Endodermal cell (in vitro differentiated cells): ENCODE data around the gene ATP5ME. TPM values are rescaled to one million over a fixed set of nuclear protein-coding genes. Genes with fewer than 3 reads are reported as not detected.

Experiments used
- DNase-seq: peaks from one replicate; pipeline ENCODE4 v3.0.0-alpha.2; 2017
- H3K27ac ChIP-seq: 2 replicates; pipeline ENCODE4 v1.5.1; 2013; ENCODE audit warnings: mild to moderate bottlenecking, low read depth, low read length, moderate library complexity
- H3K27me3 ChIP-seq: 2 replicates; pipeline ENCODE4 v1.6.1; 2013; ENCODE audit warnings: mild to moderate bottlenecking, low read length, moderate library complexity; ENCODE audit not compliant: insufficient read depth, control insufficient read depth, poor library complexity, severe bottlenecking
- H3K36me3 ChIP-seq: 2 replicates; pipeline ENCODE4 v1.7.0; 2013; ENCODE audit warnings: mild to moderate bottlenecking, low read length, moderate library complexity; ENCODE audit not compliant: control insufficient read depth, insufficient read depth
- H3K4me1 ChIP-seq: one replicate; pipeline ENCODE4 v1.7.0; 2013; ENCODE audit warnings: low read length; ENCODE audit not compliant: control insufficient read depth, insufficient read depth
- H3K4me3 ChIP-seq: 2 replicates; pipeline ENCODE4 v1.5.1; 2013; ENCODE audit warnings: mild to moderate bottlenecking, low read length, moderate library complexity
- H3K9ac ChIP-seq: 2 replicates; pipeline ENCODE4 v1.6.1; 2013; ENCODE audit warnings: mild to moderate bottlenecking, low read length, moderate library complexity; ENCODE audit not compliant: poor library complexity, severe bottlenecking; ENCODE audit errors: extremely low read depth
- H3K9me3 ChIP-seq: 2 replicates; pipeline ENCODE4 v1.6.1; 2013; ENCODE audit warnings: mild to moderate bottlenecking, low read length, moderate library complexity; ENCODE audit not compliant: control insufficient read depth
- H3K27ac Mint-ChIP-seq: 2 replicates; pipeline ENCODE4 v1.8.0; 2020; ENCODE audit warnings: mixed read lengths
- H3K27me3 Mint-ChIP-seq: 2 replicates; pipeline ENCODE4 v1.8.0; 2021; ENCODE audit warnings: mild to moderate bottlenecking, mixed read lengths; ENCODE audit not compliant: insufficient read depth
- H3K36me3 Mint-ChIP-seq: 2 replicates; pipeline ENCODE4 v1.8.0; 2020; ENCODE audit warnings: low read depth, mixed read lengths
- H3K4me1 Mint-ChIP-seq: 2 replicates; pipeline ENCODE4 v1.8.0; 2020; ENCODE audit warnings: mixed read lengths
- H3K4me3 Mint-ChIP-seq: 2 replicates; pipeline ENCODE4 v1.8.0; 2020; ENCODE audit warnings: mild to moderate bottlenecking, moderate library complexity, mixed read lengths
- H3K9me3 Mint-ChIP-seq: 2 replicates; pipeline ENCODE4 v1.8.0; 2020; ENCODE audit warnings: mild to moderate bottlenecking, mixed read lengths
- WGBS, 2 experiments: methylation state at CpG; one replicate each; pipeline versions ENCODE4 v1.1.5 to v1.1.7; 2013; ENCODE audit warnings: missing lambda C conversion rate in 2 of 2, mixed read lengths in 1 of 2; ENCODE audit not compliant: insufficient coverage in 1 of 2, insufficient read length in 1 of 2; 5-methylcytosine and 5-hydroxymethylcytosine counted together
- total RNA-seq, 2 donors: library from RNA; stranded (reverse); fragmentation: NEBNext Ultra II Directional in 1 of 2; extraction: Animal tissue kit (Norgen Biotek cat#: 25700) in 1 of 2; gene quantifications; 2 replicates in 1 of 2; 3 replicates in 1 of 2; pipeline ENCODE4 v1.2.1, GENCODE V29; 2021
- TF ChIP-seq, protein P1 (sequence below): fragments of 200-600 bp; sonication (generic); conservative IDR thresholded peaks from 2 replicates; pipeline ENCODE4 v1.5.0; 2021; ENCODE audit warnings: antibody characterized with exemption, mild to moderate bottlenecking

The ATP5ME gene
- total RNA-seq, 2 donors from 2014 or later = 407 to 456 TPM

- no peaks in the 10 kb centered on the region for H3K4me1 Mint-ChIP-seq
- H3K9ac ChIP-seq = no peak overlapping the region
- H3K9me3 ChIP-seq = no peaks in the 10 kb centered on the region
- no peak for DNase-seq
- no peaks in the 10 kb centered on the region for H3K27me3 Mint-ChIP-seq
- H3K9me3 Mint-ChIP-seq = no peaks in the 10 kb centered on the region
- no peak overlapping the region for H3K27ac Mint-ChIP-seq
- H3K36me3 Mint-ChIP-seq = peaks cover 51% of the 10 kb centered on the region
- no peaks in the 10 kb centered on the region for H3K4me1 ChIP-seq
- no peak overlapping the region for H3K27ac ChIP-seq
- H3K27me3 ChIP-seq = no peaks in the 10 kb centered on the region
- H3K36me3 ChIP-seq = peaks cover 13% of the 10 kb centered on the region
- TF ChIP-seq, protein P1, sequence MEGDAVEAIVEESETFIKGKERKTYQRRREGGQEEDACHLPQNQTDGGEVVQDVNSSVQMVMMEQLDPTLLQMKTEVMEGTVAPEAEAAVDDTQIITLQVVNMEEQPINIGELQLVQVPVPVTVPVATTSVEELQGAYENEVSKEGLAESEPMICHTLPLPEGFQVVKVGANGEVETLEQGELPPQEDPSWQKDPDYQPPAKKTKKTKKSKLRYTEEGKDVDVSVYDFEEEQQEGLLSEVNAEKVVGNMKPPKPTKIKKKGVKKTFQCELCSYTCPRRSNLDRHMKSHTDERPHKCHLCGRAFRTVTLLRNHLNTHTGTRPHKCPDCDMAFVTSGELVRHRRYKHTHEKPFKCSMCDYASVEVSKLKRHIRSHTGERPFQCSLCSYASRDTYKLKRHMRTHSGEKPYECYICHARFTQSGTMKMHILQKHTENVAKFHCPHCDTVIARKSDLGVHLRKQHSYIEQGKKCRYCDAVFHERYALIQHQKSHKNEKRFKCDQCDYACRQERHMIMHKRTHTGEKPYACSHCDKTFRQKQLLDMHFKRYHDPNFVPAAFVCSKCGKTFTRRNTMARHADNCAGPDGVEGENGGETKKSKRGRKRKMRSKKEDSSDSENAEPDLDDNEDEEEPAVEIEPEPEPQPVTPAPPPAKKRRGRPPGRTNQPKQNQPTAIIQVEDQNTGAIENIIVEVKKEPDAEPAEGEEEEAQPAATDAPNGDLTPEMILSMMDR = no peak
- H3K4me3 ChIP-seq = no peak overlapping the region
- no peak overlapping the region for H3K4me3 Mint-ChIP-seq
- WGBS, 2 experiments = 97 to 99% methylated on average over 19 to 31 of the region's 31 CpGs
Observed at GRCh38 chr4:721261-722168, 47.4 kb upstream of the ATP5ME start.

GRCh38 chr4:720111-720860 lies 46.2 kb upstream of the ATP5ME start:
- Histone ChIP-seq H3K4me3 (no peak overlapping the region), H3K9me3 (no peaks in the 10 kb centered on the region), H3K27me3 (no peaks in the 10 kb centered on the region), H3K36me3 (peaks cover 13% of the 10 kb centered on the region), H3K4me1 (no peaks in the 10 kb centered on the region), H3K27ac (no peak overlapping the region), H3K9ac (no peak overlapping the region)
- H3K27ac Mint-ChIP-seq = no peak overlapping the region
- TF ChIP-seq, protein P1 = no peak
- no peaks in the 10 kb centered on the region for H3K9me3 Mint-ChIP-seq
- no peak for DNase-seq
- no peaks in the 10 kb centered on the region for H3K27me3 Mint-ChIP-seq
- H3K4me3 Mint-ChIP-seq = no peak overlapping the region
- H3K36me3 Mint-ChIP-seq = peaks cover 51% of the 10 kb centered on the region
- H3K4me1 Mint-ChIP-seq = no peaks in the 10 kb centered on the region
- WGBS, 2 experiments = 95 to 97% methylated on average over 59 of the region's 59 CpGs

GRCh38 chr4:718460-718859 lies 44.4 kb upstream of the ATP5ME start:
- H3K4me3 Mint-ChIP-seq = no peak overlapping the region
- no peaks in the 10 kb centered on the region for H3K9me3 ChIP-seq
- no peaks in the 10 kb centered on the region for H3K4me1 Mint-ChIP-seq
- DNase-seq = no peak
- TF ChIP-seq, protein P1 = no peak
- WGBS, 2 experiments = 93 to 98% methylated on average over 5 to 8 of the region's 8 CpGs
- no peaks in the 10 kb centered on the region for H3K27me3 ChIP-seq
- H3K4me1 ChIP-seq = no peaks in the 10 kb centered on the region
- H3K36me3 ChIP-seq = peaks cover 22% of the 10 kb centered on the region
- no peak overlapping the region for H3K9ac ChIP-seq
- H3K27me3 Mint-ChIP-seq = no peaks in the 10 kb centered on the region
- no peak overlapping the region for H3K27ac Mint-ChIP-seq
- peaks cover 46% of the 10 kb centered on the region for H3K36me3 Mint-ChIP-seq
- H3K27ac ChIP-seq = no peak overlapping the region
- no peak overlapping the region for H3K4me3 ChIP-seq
- no peaks in the 10 kb centered on the region for H3K9me3 Mint-ChIP-seq
